GM12864 (cell line): ENCODE results near the gene DACH1.

Experiments
- DNase-seq: peaks from one replicate; pipeline ENCODE4 v3.0.0-alpha.2; 2011; ENCODE audit warnings: low read depth
- H3K4me3 ChIP-seq: 2 replicates; pipeline ENCODE4 v1.5.1; 2011; ENCODE audit warnings: mild to moderate bottlenecking, low read depth, low read length, control low read depth
- TF ChIP-seq, protein P1 (sequence below): IDR thresholded peaks from 2 replicates; pipeline ENCODE4 v1.5.1; 2011; ENCODE audit warnings: low read depth, mild to moderate bottlenecking, moderate library complexity, low read length, control low read depth, inconsistent platforms; ENCODE audit errors: missing control alignments

The DACH1 gene

DNA sequence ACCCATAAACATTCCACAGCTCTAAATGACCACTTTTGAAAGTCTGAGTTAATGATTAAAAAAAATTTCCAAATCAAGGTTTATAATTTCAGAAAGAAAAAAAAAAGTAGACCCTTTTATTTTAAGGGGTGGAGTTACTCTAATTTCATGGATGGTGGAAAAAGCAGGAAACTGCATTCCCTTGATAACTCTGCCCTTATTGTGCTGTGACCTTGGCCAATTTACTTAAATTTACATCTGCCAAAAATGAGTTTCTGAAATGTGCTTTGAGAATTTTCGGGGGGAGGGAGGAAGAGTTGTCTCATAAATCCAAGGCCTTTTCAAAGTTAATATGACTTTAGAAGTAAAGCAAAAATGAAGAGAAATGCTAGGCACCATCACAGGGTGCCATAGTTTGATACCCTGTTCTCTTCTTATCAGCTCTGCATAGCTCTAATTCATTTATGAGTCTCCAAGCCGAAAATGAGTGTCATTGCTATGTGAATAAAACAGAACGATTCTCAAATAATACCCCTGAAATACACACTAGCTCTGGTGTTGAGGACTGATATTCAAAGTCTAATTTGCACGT, 367.0 kb downstream of the DACH1 start:
- H3K4me3 ChIP-seq = no peak overlapping the region
- TF ChIP-seq, protein P1, sequence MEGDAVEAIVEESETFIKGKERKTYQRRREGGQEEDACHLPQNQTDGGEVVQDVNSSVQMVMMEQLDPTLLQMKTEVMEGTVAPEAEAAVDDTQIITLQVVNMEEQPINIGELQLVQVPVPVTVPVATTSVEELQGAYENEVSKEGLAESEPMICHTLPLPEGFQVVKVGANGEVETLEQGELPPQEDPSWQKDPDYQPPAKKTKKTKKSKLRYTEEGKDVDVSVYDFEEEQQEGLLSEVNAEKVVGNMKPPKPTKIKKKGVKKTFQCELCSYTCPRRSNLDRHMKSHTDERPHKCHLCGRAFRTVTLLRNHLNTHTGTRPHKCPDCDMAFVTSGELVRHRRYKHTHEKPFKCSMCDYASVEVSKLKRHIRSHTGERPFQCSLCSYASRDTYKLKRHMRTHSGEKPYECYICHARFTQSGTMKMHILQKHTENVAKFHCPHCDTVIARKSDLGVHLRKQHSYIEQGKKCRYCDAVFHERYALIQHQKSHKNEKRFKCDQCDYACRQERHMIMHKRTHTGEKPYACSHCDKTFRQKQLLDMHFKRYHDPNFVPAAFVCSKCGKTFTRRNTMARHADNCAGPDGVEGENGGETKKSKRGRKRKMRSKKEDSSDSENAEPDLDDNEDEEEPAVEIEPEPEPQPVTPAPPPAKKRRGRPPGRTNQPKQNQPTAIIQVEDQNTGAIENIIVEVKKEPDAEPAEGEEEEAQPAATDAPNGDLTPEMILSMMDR = no peak
- DNase-seq = no peak

DNA sequence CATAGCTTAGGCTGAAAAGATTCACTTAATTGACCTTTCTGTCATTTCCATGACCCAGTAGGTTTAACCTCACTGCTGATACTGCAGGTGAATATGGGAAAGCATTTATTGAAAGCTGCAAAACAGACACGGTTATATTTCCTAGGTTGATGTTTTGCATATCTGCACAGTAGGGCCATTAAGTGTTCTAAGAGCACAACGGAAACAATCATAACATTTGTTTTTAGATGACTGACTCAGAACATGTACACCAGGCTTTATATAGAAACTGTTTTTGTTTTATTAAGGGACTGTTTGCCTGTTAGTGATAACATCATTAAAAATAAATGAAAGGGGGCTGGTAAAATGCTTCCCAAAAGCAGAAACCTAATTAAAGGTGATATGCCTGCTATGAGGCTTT, 367.8 kb downstream of the DACH1 start:
- DNase-seq = no peak
- no peak overlapping the region for H3K4me3 ChIP-seq
- TF ChIP-seq, protein P1 = no peak

DNA sequence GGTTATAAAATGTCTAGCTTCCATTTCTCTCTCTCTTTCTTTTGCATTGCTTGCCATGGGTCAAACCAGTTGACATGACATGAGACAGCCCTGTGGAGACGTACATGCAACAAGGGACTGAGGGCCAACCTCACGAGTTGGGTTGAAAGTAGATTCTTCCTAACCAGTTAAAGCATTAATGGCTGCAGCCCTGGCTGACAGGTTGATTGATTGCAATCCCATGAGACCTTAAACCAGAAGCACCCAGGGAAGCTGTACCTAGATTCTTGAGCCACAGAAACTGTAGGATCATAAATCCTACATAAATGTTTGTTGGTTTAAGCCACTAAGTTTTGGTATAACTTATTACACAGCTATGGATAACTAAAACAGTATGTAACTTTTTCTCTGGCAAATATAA, 373.8 kb downstream of the DACH1 start:
- no peak overlapping the region for H3K4me3 ChIP-seq
- no peak for DNase-seq
- TF ChIP-seq, protein P1 = no peak

DNA sequence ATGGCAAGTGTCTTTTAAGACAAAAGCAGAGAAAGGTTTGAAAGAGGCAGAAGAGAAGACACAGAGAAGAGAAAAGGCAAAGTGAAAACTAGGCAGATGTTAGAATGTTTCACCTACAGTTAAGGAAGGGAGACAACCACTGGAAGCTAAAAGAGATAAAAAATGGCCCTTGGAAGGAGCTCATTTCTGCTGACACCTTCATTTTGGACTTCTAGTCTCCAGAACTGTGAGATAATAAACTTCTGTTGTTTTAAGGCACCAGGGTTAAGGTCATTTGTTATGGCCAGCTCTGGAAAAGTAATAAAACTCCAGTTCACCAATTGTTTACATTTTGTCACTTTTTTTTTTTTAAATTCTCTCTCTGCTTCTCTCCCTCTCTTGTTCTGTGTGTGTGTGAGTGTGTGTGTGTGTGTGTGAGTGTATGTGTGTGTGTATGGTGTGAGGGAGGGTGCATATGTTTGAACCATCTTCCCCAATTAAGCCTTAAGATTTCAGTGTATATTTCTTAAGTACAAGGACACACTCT, 374.6 kb downstream of the DACH1 start:
- H3K4me3 ChIP-seq = no peak overlapping the region
- no peak for DNase-seq
- TF ChIP-seq, protein P1 = no peak

DNA sequence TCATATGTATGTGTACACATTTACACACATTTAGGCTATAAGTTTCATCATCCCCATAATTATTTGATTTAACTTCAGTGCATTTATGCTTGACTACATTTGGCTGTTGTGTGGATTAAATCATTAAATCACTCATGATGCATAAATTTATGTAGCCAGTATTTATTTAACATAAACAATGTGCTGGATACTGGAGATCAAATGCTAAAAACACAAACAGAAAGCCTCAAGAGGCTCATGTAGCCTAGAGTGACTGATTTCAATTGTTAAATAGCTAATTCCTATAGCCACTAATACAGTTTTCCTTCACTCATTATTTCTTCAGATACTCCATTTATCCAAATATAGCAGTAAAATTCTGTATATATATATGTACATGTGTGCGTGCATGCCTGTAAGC, 376.0 kb downstream of the DACH1 start:
- TF ChIP-seq, protein P1 = no peak
- no peak for DNase-seq
- H3K4me3 ChIP-seq = no peak overlapping the region

DNA sequence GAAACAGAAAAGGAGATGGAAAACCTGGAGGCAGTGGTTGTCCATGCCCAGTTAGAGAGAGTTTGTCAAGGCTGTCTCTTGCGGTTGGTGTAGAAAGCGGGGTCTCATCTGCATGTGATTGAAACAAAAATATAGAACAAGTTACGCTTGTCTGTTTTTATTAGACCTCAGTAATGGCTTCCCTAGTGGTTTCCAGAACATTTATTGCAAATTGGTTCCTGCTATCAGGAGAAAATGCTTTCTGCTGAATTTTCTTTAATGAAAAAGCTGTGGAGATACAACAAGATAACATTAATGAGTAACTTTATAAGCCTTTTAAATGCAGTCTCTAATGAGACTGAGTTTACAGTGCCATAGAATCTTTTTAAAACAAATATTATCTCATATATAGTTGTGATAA, 378.0 kb downstream of the DACH1 start:
- no peak overlapping the region for H3K4me3 ChIP-seq
- DNase-seq = no peak
- TF ChIP-seq, protein P1 = no peak

DNA sequence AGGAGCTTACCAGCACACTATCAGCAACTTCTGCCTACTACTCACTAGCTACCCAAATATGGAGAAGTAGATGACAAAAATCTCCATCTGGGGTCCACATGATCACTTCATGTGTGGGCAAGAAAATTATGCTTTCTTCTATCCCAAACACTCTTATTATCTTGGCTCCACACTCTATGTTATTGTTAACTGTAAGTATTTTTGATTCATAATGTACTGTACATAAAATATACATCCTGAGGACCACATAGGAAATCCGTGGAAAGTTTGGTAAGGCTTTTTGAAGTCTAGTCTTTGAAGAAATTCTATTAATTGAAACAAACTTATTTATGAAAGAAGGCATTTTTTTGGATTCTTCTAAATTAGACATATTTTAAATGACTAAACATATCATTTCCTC, 378.8 kb downstream of the DACH1 start:
- DNase-seq = no peak

More for the DNA sequence above, 378.8 kb downstream of the DACH1 start:
- no peak overlapping the region for H3K4me3 ChIP-seq
- TF ChIP-seq, protein P1 = no peak
